ENCODE results near the gene MDN1. TPM values are rescaled to one million over a fixed set of nuclear protein-coding genes. Genes with fewer than 3 reads are reported as not detected.
A peak's percentile ranks its signal among the peaks of the same experiment; 100 is the strongest.

The MDN1 gene
- total RNA-seq, 1 experiment from 2014 or later: 117 TPM

DNA sequence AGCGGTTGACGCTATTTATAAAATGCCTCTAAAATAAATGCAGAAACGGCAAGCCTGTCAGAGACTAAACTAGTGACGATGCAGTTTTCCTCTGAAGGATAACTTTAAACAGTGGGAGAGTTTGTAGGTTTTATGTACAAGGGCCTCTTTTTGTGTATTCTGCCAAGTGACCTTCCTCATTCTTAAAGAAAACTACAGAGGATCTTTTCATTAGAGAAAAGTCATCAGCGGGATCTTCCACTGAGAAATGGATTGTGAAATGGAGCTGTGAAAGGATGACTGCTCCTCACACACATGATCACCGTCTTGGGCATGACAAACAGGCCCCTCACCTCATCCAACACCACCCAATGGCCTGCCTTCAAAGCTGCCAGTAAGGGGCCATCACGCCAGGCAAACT lies 92.1 kb downstream of the MDN1 start:
- no peaks in the 10 kb centered on the region for H3K9me3 ChIP-seq (ENCODE audit: control insufficient read depth, low read depth, low read length)
- no peaks in the 10 kb centered on the region for H3K4me1 ChIP-seq (ENCODE audit: insufficient read depth, low read length)
- H4K20me1 ChIP-seq (ENCODE audit: control insufficient read depth, insufficient read depth, insufficient read length): no peaks in the 10 kb centered on the region
- Mint-ChIP-seq H3K4me1 (no peaks in the 10 kb centered on the region), H3K27ac (peak overlapping the region in 1 of 3 experiments; percentile 2; a peak in 2 of 7 replicates), H3K9me3 (no peaks in the 10 kb centered on the region), H3K4me3 (no peak overlapping the region), H3K27me3 (ENCODE audit: low read depth) (no peaks in the 10 kb centered on the region), H3K36me3 (ENCODE audit: insufficient read depth in 1 of 3, low read depth in 3 of 3) (peaks cover 55 to 97% (median 92%) of the 10 kb centered on the region in 3 experiments)
- no peak overlapping the region for H2AK5ac ChIP-seq (ENCODE audit: insufficient read length, low read length)
- H3K56ac ChIP-seq (ENCODE audit: insufficient read length, low read depth, low read length): no peak overlapping the region
- H2BK5ac ChIP-seq (ENCODE audit: insufficient read length, low read length): no peak overlapping the region
- H3K27ac ChIP-seq (ENCODE audit: insufficient read length, low read depth, low read length): no peak overlapping the region
- H3K4ac ChIP-seq (ENCODE audit: low read depth, low read length): no peak overlapping the region
- no peak overlapping the region for H2BK15ac ChIP-seq (ENCODE audit: low read depth, low read length)
- no peaks in the 10 kb centered on the region for H3K23me2 ChIP-seq (ENCODE audit: insufficient read length, low read depth, low read length, poor library complexity, severe bottlenecking)
- DNase-seq: no peak
- no peak overlapping the region for H3K18ac ChIP-seq (ENCODE audit: insufficient read length, low read depth, low read length)
- H3T11ph ChIP-seq (ENCODE audit: low read length): no peak overlapping the region
- no peak overlapping the region for H3K14ac ChIP-seq (ENCODE audit: insufficient read depth, low read length)
- no peak overlapping the region for H2AFZ ChIP-seq (ENCODE audit: low read length)
- H2BK20ac ChIP-seq (ENCODE audit: low read depth, low read length, poor library complexity, severe bottlenecking): no peak overlapping the region
- TF ChIP-seq, protein P1, sequence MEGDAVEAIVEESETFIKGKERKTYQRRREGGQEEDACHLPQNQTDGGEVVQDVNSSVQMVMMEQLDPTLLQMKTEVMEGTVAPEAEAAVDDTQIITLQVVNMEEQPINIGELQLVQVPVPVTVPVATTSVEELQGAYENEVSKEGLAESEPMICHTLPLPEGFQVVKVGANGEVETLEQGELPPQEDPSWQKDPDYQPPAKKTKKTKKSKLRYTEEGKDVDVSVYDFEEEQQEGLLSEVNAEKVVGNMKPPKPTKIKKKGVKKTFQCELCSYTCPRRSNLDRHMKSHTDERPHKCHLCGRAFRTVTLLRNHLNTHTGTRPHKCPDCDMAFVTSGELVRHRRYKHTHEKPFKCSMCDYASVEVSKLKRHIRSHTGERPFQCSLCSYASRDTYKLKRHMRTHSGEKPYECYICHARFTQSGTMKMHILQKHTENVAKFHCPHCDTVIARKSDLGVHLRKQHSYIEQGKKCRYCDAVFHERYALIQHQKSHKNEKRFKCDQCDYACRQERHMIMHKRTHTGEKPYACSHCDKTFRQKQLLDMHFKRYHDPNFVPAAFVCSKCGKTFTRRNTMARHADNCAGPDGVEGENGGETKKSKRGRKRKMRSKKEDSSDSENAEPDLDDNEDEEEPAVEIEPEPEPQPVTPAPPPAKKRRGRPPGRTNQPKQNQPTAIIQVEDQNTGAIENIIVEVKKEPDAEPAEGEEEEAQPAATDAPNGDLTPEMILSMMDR (conservative IDR thresholded peaks at IDR 0.05): no peak
- H2BK120ac ChIP-seq (ENCODE audit: low read depth, low read length, poor library complexity, severe bottlenecking): no peak overlapping the region
- H3K9ac ChIP-seq (ENCODE audit: extremely low read depth, insufficient read length, low read length): no peak overlapping the region
- H3K79me2 ChIP-seq (ENCODE audit: insufficient read depth, low read length): no peaks in the 10 kb centered on the region
- WGBS (ENCODE audit: extremely low coverage, insufficient read length, low lambda C conversion rate): no CpG with 5 or more reads among the region's 7 CpGs
- H4K5ac ChIP-seq (ENCODE audit: insufficient read length, low read depth, low read length): no peak overlapping the region
- no peak overlapping the region for H2BK12ac ChIP-seq (ENCODE audit: insufficient read length, low read depth, low read length)
- H3K23ac ChIP-seq (ENCODE audit: insufficient read length, low read depth, low read length): no peak overlapping the region
- H3K79me1 ChIP-seq (ENCODE audit: insufficient read depth, low read depth, low read length, poor library complexity, severe bottlenecking): no peaks in the 10 kb centered on the region
- no peak overlapping the region for H3K4me2 ChIP-seq (ENCODE audit: insufficient read depth, insufficient read length, low read length)
- no peaks in the 10 kb centered on the region for H3K27me3 ChIP-seq (ENCODE audit: insufficient read depth, low read length)
- H4K8ac ChIP-seq (replicated peaks; ENCODE audit: insufficient read length, low read depth, low read length): no peak overlapping the region
- H4K91ac ChIP-seq (ENCODE audit: insufficient read length, low read depth, low read length): no peak overlapping the region
